ENCODE data around the gene PRMT1. TPM values are rescaled to one million over a fixed set of nuclear protein-coding genes. Genes with fewer than 3 reads are reported as not detected.

PRMT1 gene
- total and polyA plus RNA-seq, 2 donors from 2014 or later, result 119 to 131 TPM

GRCh38 chr19:49635530-49636232 lies 41.4 kb upstream of the PRMT1 start:
- no peak for FAIRE-seq
- DNase-seq, result peak in 3 of 5 donors; percentile 23 to 54 (median 26)
- Histone ChIP-seq H3K36me3 (ENCODE audit: control insufficient read depth in 2 of 3, insufficient read depth in 3 of 3, low read length in 3 of 3) (no peaks in the 10 kb centered on the region), H3K9me3 (ENCODE audit: control insufficient read depth in 2 of 3, insufficient read depth in 1 of 3, low read length in 3 of 3) (no peaks in the 10 kb centered on the region), H3K9ac (ENCODE audit: low read length in 3 of 3) (no peak overlapping the region), H3K4me1 (ENCODE audit: control insufficient read depth in 2 of 3, insufficient read depth in 2 of 3, low read depth in 1 of 3, low read length in 3 of 3) (peaks cover 0 to 23% (median 4%) of the 10 kb centered on the region in 3 donors), H3K27me3 (ENCODE audit: control insufficient read depth, insufficient read depth, low read length) (no peaks in the 10 kb centered on the region), H3K4me3 (ENCODE audit: low read length in 3 of 3) (no peak overlapping the region), H3K27ac (ENCODE audit: low read depth in 2 of 2, low read length in 2 of 2) (peak overlapping the region; percentile 17 to 32)
- intact Hi-C loops (cut with DNase I), result no loop called here
- no peak for TF ChIP-seq CTCF (IDR thresholded peaks at IDR 0.05; ENCODE audit: borderline replicate concordance, extremely low read depth, insufficient read depth)

- FAIRE-seq, result no peak
- TF ChIP-seq CTCF (IDR thresholded peaks at IDR 0.05; ENCODE audit: borderline replicate concordance, extremely low read depth, insufficient read depth), result no peak
- H3K27ac ChIP-seq (ENCODE audit: low read depth in 2 of 2, low read length in 2 of 2), result no peak overlapping the region
Measured at GRCh38 chr19:49636233-49636932, 40.7 kb upstream of the PRMT1 start.

GRCh38 chr19:49637821-49638738 lies 39.0 kb upstream of the PRMT1 start:
- DNase-seq (peak; percentile 39 to 96 (median 73)), FAIRE-seq (no peak)
- Histone ChIP-seq H3K9ac (ENCODE audit: low read length in 3 of 3) (peak overlapping the region in 2 of 3 donors; percentile 69 to 82), H3K27ac (ENCODE audit: low read depth in 2 of 2, low read length in 2 of 2) (peak overlapping the region; percentile 63 to 84), H3K27me3 (ENCODE audit: control insufficient read depth, insufficient read depth, low read length) (no peaks in the 10 kb centered on the region), H3K36me3 (ENCODE audit: control insufficient read depth in 2 of 3, insufficient read depth in 3 of 3, low read length in 3 of 3) (no peaks in the 10 kb centered on the region), H3K4me1 (ENCODE audit: control insufficient read depth in 2 of 3, insufficient read depth in 2 of 3, low read depth in 1 of 3, low read length in 3 of 3) (peaks cover 3 to 26% (median 4%) of the 10 kb centered on the region in 3 donors), H3K9me3 (ENCODE audit: control insufficient read depth in 2 of 3, insufficient read depth in 1 of 3, low read length in 3 of 3) (no peaks in the 10 kb centered on the region), H3K4me3 (ENCODE audit: low read length in 3 of 3) (peak overlapping the region; percentile 47 to 75 (median 54))
- intact Hi-C loops (cut with DNase I), result no loop called here
- no peak for TF ChIP-seq CTCF (IDR thresholded peaks at IDR 0.05; ENCODE audit: borderline replicate concordance, extremely low read depth, insufficient read depth)

More at GRCh38 chr19:49636233-49636932, 40.7 kb upstream of the PRMT1 start:
- no peaks in the 10 kb centered on the region for H3K27me3 ChIP-seq (ENCODE audit: control insufficient read depth, insufficient read depth, low read length)
- no peaks in the 10 kb centered on the region for H3K36me3 ChIP-seq (ENCODE audit: control insufficient read depth in 2 of 3, insufficient read depth in 3 of 3, low read length in 3 of 3)
- peak in 2 of 5 donors; percentile 21 to 67 for DNase-seq
- H3K9me3 ChIP-seq (ENCODE audit: control insufficient read depth in 2 of 3, insufficient read depth in 1 of 3, low read length in 3 of 3), result no peaks in the 10 kb centered on the region
- no peak overlapping the region for H3K4me3 ChIP-seq (ENCODE audit: low read length in 3 of 3)
- intact Hi-C loops (cut with DNase I), result no loop called here
- H3K9ac ChIP-seq (ENCODE audit: low read length in 3 of 3), result no peak overlapping the region
- H3K4me1 ChIP-seq (ENCODE audit: control insufficient read depth in 2 of 3, insufficient read depth in 2 of 3, low read depth in 1 of 3, low read length in 3 of 3), result peaks cover 0 to 21% (median 0%) of the 10 kb centered on the region in 3 donors

Data from kidney (tissue), 14 donors.